SK-N-SH (cell line): Measurements from ENCODE around the gene HECTD4. TPM values are rescaled to one million over a fixed set of nuclear protein-coding genes. Genes with fewer than 3 reads are reported as not detected.

Source experiments
- CTCF ChIA-PET: fragments of 300-600, 350-600 bp; formaldehyde crosslinking; extraction: SDS; loops from one replicate; lab custom pipeline; 2021; lab: Yijun Ruan, JAX
- POLR2A ChIA-PET: fragments of 350-600 bp; sonication (Branson Sonifier 250); formaldehyde crosslinking; extraction: SDS; loops from one replicate; lab custom pipeline; 2020; ENCODE audit warnings: antibody characterized with exemption, inconsistent platforms; lab: Yijun Ruan, JAX
- DNase-seq: peaks from one replicate; pipeline ENCODE4 v3.0.0; 2012
- H2AFZ ChIP-seq: fragments of 200-600 bp; sonication (generic); 2 replicates; pipeline ENCODE4 v1.8.1; 2016; ENCODE audit warnings: antibody characterized with exemption, mild to moderate bottlenecking, low read depth
- H3F3A ChIP-seq: fragments of 200-600 bp; sonication (generic); replicated peaks from 2 replicates; pipeline ENCODE3; 2016; ENCODE audit warnings: antibody characterized with exemption, mild to moderate bottlenecking; ENCODE audit not compliant: insufficient read depth
- H3K27ac ChIP-seq, 2 experiments: fragments of 200-500 bp in 1 of 2; fragments of 200-600 bp in 1 of 2; sonication (Bioruptor generic) in 1 of 2; sonication (generic), shearing (Covaris generic) in 1 of 2; 2 replicates each; pipeline versions ENCODE4 v1.5.1 to v1.6.1; 2014 to 2016; ENCODE audit warnings: low read depth in 2 of 2, inconsistent platforms in 1 of 2, low read length in 1 of 2, mild to moderate bottlenecking in 1 of 2, mixed read lengths in 1 of 2
- H3K27me3 ChIP-seq: fragments of 200-600 bp; sonication (generic), shearing (Covaris generic); 2 replicates; pipeline ENCODE4 v1.6.1; 2016; ENCODE audit warnings: mixed run types; ENCODE audit not compliant: insufficient read depth
- H3K36me3 ChIP-seq, 2 experiments: fragments of 200-500 bp in 1 of 2; fragments of 200-600 bp in 1 of 2; sonication (Bioruptor generic) in 1 of 2; sonication (generic) in 1 of 2; replicated peaks in 1 of 2; 2 replicates each; pipeline versions ENCODE3 to v1.5.1; 2014 to 2016; ENCODE audit warnings: low read length in 1 of 2, mild to moderate bottlenecking in 1 of 2; ENCODE audit not compliant: insufficient read depth in 2 of 2, control insufficient read depth in 1 of 2
- H3K4me1 ChIP-seq, 2 experiments: fragments of 200-500 bp in 1 of 2; fragments of 200-600 bp in 1 of 2; sonication (Bioruptor generic) in 1 of 2; sonication (generic), shearing (Covaris generic) in 1 of 2; 2 replicates each; pipeline versions ENCODE4 v1.5.1 to v1.6.1; 2014 to 2016; ENCODE audit warnings: low read depth in 1 of 2, low read length in 1 of 2, mixed run types in 1 of 2; ENCODE audit not compliant: insufficient read depth in 2 of 2, control insufficient read depth in 1 of 2
- H3K4me2 ChIP-seq: fragments of 200-600 bp; sonication (generic), shearing (Covaris generic); 2 replicates; pipeline ENCODE4 v1.6.1; 2017; ENCODE audit warnings: mixed run types
- H3K4me3 ChIP-seq, 2 experiments: fragments of 200-500 bp in 1 of 2; fragments of 200-600 bp in 1 of 2; sonication (Bioruptor generic) in 1 of 2; sonication (generic), shearing (Covaris generic) in 1 of 2; 2 replicates each; pipeline versions ENCODE4 v1.5.1 to v1.8.1; 2014 to 2016; ENCODE audit warnings: low read depth in 2 of 2, inconsistent platforms in 1 of 2, low read length in 1 of 2, mild to moderate bottlenecking in 1 of 2, mixed read lengths in 1 of 2, moderate library complexity in 1 of 2
- H3K79me2 ChIP-seq: fragments of 200-600 bp; sonication (generic); 2 replicates; pipeline ENCODE4 v1.8.1; 2017; ENCODE audit warnings: mild to moderate bottlenecking; ENCODE audit not compliant: insufficient read depth
- H3K9ac ChIP-seq: fragments of 200-600 bp; sonication (generic); 2 replicates; pipeline ENCODE4 v1.6.1; 2017; ENCODE audit warnings: mixed run types
- H3K9me2 ChIP-seq: fragments of 200-600 bp; sonication (generic); 2 replicates; pipeline ENCODE4 v1.6.1; 2017; ENCODE audit warnings: mixed run types
- H3K9me3 ChIP-seq: fragments of 200-600 bp; sonication (generic); 2 replicates; pipeline ENCODE4 v1.6.1; 2017; ENCODE audit warnings: mixed run types, mild to moderate bottlenecking, moderate library complexity
- H4K20me1 ChIP-seq: fragments of 200-600 bp; sonication (generic); 2 replicates; pipeline ENCODE4 v1.6.1; 2017; ENCODE audit warnings: mild to moderate bottlenecking, mixed run types; ENCODE audit not compliant: insufficient read depth
- CHD2 ChIP-seq: fragments of 150-350 bp; IDR thresholded peaks from 2 replicates; pipeline ENCODE4 v1.6.1; 2018; ENCODE audit warnings: low read length; ENCODE audit not compliant: partially characterized antibody
- CTCF ChIP-seq: fragments of 200-600 bp; sonication (generic); IDR thresholded peaks from 2 replicates; pipeline ENCODE4 v1.6.1; 2017; ENCODE audit warnings: antibody characterized with exemption, mild to moderate bottlenecking, moderate library complexity
- EZH2phosphoT487 ChIP-seq: fragments of 200-600 bp; sonication (generic); IDR thresholded peaks from 2 replicates; pipeline ENCODE4 v1.6.1; 2017; ENCODE audit warnings: low read depth, mixed run types, mild to moderate bottlenecking, antibody characterized with exemption, moderate library complexity, borderline replicate concordance
- FOSL2 ChIP-seq: IDR thresholded peaks from 2 replicates; pipeline ENCODE4 v1.4.0; 2012; ENCODE audit warnings: low read depth, mild to moderate bottlenecking, moderate library complexity, borderline replicate concordance
- FOXJ3 ChIP-seq: sonication (generic); formaldehyde crosslinking; IDR thresholded peaks from 2 replicates; pipeline ENCODE4 v1.5.1; 2020; ENCODE audit warnings: mild to moderate bottlenecking, missing genetic modification reagents
- MXI1 ChIP-seq: IDR thresholded peaks from 2 replicates; pipeline ENCODE4 v1.6.1; 2012; ENCODE audit warnings: mild to moderate bottlenecking, low read depth, low read length, improper control_type of control experiment
- PBX3 ChIP-seq: IDR thresholded peaks from 2 replicates; pipeline ENCODE4; 2012
- RAD21 ChIP-seq: IDR thresholded peaks from 2 replicates; pipeline ENCODE4 v1.6.1; 2012; ENCODE audit warnings: mild to moderate bottlenecking, low read length
- TCF12 ChIP-seq: IDR thresholded peaks from 2 replicates; pipeline ENCODE4 v1.4.0; 2012
- WGBS: methylation state at CpG from one replicate; pipeline ENCODE4 v1.1.6; 2017; ENCODE audit warnings: low lambda C conversion rate; 5-methylcytosine and 5-hydroxymethylcytosine counted together
- polyA plus RNA-seq, 3 experiments: library from polyadenylated mRNA; depleted of rRNA; stranded (reverse); fragments of >200 nt; gene quantifications; 2 replicates each; pipeline ENCODE4 v1.2.3, GENCODE V29; 2012

HECTD4 gene
- polyA plus RNA-seq, 1 of the 3 experiments (the other 2 are of a cell fraction), result 14.6 TPM

GRCh38 chr12:112381406-112381882 is 787 bp downstream of the HECTD4 start:
- CTCF ChIA-PET, result interaction anchor here (0.8 kb wide), 2 partner anchors 127 to 183 kb away, joined by 3 read pairs; no protein-coding TSS in a partner anchor
- H4K20me1 ChIP-seq, result peaks cover 13% of the 10 kb centered on the region; the same call in 1 of the 2 replicates
- WGBS, result 2% methylated on average over 10 of the region's 33 CpGs
- peaks cover 0 to 8% of the 10 kb centered on the region in 2 experiments; a peak in 1 of 4 replicates for H3K4me1 ChIP-seq
- POLR2A ChIA-PET, result interaction anchor here (0.6 to 0.8 kb wide), 2 partner anchors 37 to 53 kb away, joined by 3 read pairs; partner anchors contain the start of gene PTPN11
- no peaks in the 10 kb centered on the region for H3K27me3 ChIP-seq
- peak overlapping the region; percentile 70 for H3K9ac ChIP-seq
- H3K4me2 ChIP-seq, result peak overlapping the region; percentile 93
- TF ChIP-seq CTCF, result no peak
- no peak for TF ChIP-seq RAD21
- TF ChIP-seq FOXJ3, result no peak
- no peak for TF ChIP-seq TCF12
- TF ChIP-seq EZH2phosphoT487, result no peak
- TF ChIP-seq MXI1, result 0 out of 2 replicates have a peak, but pooled peaks have one; percentile 4
- no peak for TF ChIP-seq FOSL2
- no peak for TF ChIP-seq CHD2
- H3F3A ChIP-seq, result no peaks in the 10 kb centered on the region
- H3K9me2 ChIP-seq, result no peaks in the 10 kb centered on the region
- H3K9me3 ChIP-seq, result no peaks in the 10 kb centered on the region
- H3K36me3 ChIP-seq, result no peaks in the 10 kb centered on the region
- no peak for DNase-seq
- H2AFZ ChIP-seq, result peak overlapping the region; percentile 85; the same call in 1 of the 2 replicates
- peak overlapping the region; percentile 58 to 66 for H3K27ac ChIP-seq
- peaks cover 56% of the 10 kb centered on the region for H3K79me2 ChIP-seq
- H3K4me3 ChIP-seq, result peak overlapping the region; percentile 67 to 96

GRCh38 chr12:112380663-112381405 is 1.4 kb downstream of the HECTD4 start:
- peaks cover 62% of the 10 kb centered on the region for H3K79me2 ChIP-seq
- CTCF ChIA-PET, result interaction anchor here (0.8 kb wide), 1 partner anchor 126 kb away, joined by 3 read pairs; no protein-coding TSS in a partner anchor

More at GRCh38 chr12:112380663-112381405, 1.4 kb downstream of the HECTD4 start:
- Histone ChIP-seq H3K9me3 (no peaks in the 10 kb centered on the region), H3F3A (no peaks in the 10 kb centered on the region), H3K4me3 (peak overlapping the region; percentile 67 to 96), H3K27ac (peak overlapping the region; percentile 58 to 66), H3K9ac (peak overlapping the region; percentile 70), H3K9me2 (no peaks in the 10 kb centered on the region), H2AFZ (peak overlapping the region; percentile 85; the same call in 1 of the 2 replicates), H3K36me3 (no peaks in the 10 kb centered on the region), H3K4me1 (peaks cover 0 to 8% of the 10 kb centered on the region in 2 experiments; a peak in 1 of 4 replicates), H3K27me3 (no peaks in the 10 kb centered on the region), H3K4me2 (peak overlapping the region; percentile 93), H4K20me1 (peaks cover 13% of the 10 kb centered on the region; the same call in 1 of the 2 replicates)
- peak; percentile 65 for DNase-seq
- POLR2A ChIA-PET, result no interaction called here
- TF ChIP-seq MXI1, result peak; percentile 15
- TF ChIP-seq PBX3, result no peak
- WGBS, result 37% methylated on average over 33 of the region's 34 CpGs
